AG09319 (cell line): ENCODE results near the gene PGPEP1.
A peak's percentile ranks its signal among the peaks of the same experiment; 100 is the strongest.

Source experiments
- DNase-seq: peaks from one replicate; pipeline ENCODE4 v3.0.0-alpha.2; 2010; ENCODE audit warnings: low read depth; ENCODE audit errors: extremely low read depth
- TF ChIP-seq, protein P1 (sequence below): IDR thresholded peaks from 2 replicates; pipeline ENCODE4 v1.5.1; 2011; ENCODE audit warnings: low read depth, mild to moderate bottlenecking, inconsistent platforms, low read length, moderate library complexity

Gene PGPEP1

GRCh38 chr19:18385359-18385674 is 44.9 kb downstream of the PGPEP1 start:
- TF ChIP-seq, protein P1, sequence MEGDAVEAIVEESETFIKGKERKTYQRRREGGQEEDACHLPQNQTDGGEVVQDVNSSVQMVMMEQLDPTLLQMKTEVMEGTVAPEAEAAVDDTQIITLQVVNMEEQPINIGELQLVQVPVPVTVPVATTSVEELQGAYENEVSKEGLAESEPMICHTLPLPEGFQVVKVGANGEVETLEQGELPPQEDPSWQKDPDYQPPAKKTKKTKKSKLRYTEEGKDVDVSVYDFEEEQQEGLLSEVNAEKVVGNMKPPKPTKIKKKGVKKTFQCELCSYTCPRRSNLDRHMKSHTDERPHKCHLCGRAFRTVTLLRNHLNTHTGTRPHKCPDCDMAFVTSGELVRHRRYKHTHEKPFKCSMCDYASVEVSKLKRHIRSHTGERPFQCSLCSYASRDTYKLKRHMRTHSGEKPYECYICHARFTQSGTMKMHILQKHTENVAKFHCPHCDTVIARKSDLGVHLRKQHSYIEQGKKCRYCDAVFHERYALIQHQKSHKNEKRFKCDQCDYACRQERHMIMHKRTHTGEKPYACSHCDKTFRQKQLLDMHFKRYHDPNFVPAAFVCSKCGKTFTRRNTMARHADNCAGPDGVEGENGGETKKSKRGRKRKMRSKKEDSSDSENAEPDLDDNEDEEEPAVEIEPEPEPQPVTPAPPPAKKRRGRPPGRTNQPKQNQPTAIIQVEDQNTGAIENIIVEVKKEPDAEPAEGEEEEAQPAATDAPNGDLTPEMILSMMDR: no peak
- no peak for DNase-seq

DNA sequence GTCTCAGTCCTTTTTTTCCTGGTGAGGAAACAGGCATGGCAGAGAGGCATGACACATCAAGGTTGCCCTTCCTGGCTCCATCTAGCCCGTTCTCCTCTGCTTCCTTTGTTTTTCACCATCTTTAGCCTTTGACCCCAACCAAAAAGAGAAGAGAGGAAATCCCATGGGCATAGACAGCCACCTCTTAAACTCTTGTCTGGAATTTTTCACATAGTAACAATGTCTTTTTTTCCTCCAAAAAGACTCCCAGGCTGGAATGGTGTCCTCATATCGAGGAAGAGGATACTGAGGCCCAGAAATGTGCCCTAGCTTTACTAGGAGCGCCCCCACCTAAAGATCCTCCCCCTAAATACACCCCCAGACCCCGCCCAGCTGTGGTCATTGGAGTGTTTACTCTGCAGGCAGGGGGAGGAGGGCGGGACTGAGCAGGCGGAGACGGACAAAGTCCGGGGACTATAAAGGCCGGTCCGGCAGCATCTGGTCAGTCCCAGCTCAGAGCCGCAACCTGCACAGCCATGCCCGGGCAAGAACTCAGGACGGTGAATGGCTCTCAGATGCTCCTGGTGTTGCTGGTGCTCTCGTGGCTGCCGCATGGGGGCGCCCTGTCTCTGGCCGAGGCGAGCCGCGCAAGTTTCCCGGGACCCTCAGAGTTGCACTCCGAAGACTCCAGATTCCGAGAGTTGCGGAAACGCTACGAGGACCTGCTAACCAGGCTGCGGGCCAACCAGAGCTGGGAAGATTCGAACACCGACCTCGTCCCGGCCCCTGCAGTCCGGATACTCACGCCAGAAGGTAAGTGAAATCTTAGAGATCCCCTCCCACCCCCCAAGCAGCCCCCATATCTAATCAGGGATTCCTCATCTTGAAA is 45.5 kb downstream of the PGPEP1 start, which contains the start of gene GDF15:
Gene GDF15 (plus strand): TSS at position 484 of the 868 bp plus-strand sequence. CDS start 32 bp downstream, at position 516.
- peak; percentile 93 for DNase-seq
- TF ChIP-seq, protein P1: peak; percentile 81

- peak; percentile 78 for DNase-seq
- TF ChIP-seq, protein P1: no peak
These were observed 46.3 kb downstream of the PGPEP1 start for GRCh38 chr19:18386543-18387271.

DNA sequence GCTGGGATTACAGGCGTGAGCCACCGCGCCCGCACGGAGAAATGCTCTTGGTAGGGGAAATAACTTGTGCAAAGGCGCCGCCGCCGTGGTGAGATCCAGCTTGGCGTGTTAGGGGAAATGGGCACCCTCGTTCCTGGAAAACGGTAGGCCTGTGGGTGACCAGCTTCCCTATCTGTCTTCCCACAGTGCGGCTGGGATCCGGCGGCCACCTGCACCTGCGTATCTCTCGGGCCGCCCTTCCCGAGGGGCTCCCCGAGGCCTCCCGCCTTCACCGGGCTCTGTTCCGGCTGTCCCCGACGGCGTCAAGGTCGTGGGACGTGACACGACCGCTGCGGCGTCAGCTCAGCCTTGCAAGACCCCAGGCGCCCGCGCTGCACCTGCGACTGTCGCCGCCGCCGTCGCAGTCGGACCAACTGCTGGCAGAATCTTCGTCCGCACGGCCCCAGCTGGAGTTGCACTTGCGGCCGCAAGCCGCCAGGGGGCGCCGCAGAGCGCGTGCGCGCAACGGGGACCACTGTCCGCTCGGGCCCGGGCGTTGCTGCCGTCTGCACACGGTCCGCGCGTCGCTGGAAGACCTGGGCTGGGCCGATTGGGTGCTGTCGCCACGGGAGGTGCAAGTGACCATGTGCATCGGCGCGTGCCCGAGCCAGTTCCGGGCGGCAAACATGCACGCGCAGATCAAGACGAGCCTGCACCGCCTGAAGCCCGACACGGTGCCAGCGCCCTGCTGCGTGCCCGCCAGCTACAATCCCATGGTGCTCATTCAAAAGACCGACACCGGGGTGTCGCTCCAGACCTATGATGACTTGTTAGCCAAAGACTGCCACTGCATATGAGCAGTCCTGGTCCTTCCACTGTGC is 47.9 kb downstream of the PGPEP1 start:
- TF ChIP-seq, protein P1: peak; percentile 68

GRCh38 chr19:18388960-18389725 is 48.7 kb downstream of the PGPEP1 start:
- TF ChIP-seq, protein P1: no peak
- DNase-seq: no peak

More for the DNA sequence above, 47.9 kb downstream of the PGPEP1 start:
- DNase-seq: no peak

DNA sequence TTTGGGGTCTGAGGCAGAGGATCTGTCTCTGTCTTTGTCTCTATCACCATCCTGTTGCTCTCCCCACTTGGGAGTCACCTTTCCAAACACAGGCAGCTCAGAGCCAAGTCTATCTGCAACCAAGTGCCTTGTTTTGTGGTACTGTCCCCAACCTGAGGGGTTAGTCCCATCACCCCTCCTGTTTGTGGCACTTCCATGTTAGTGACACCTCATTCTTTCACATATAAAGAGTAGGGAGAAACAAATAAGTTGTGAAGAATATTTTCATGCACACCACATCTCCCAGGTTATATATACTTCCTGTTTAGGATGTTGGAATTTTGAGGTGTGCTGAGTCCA is 49.3 kb downstream of the PGPEP1 start:
- TF ChIP-seq, protein P1: no peak

More for the DNA sequence above, 49.3 kb downstream of the PGPEP1 start:
- DNase-seq: no peak
